Spleen (tissue), 7 donors: ENCODE data around the gene AMN1.

ENCODE experiments used
- CTCF ChIP-seq, 11 experiments: fragments of 200-600 bp in 7 of 11; fragments of 450-650 bp in 4 of 11; sonication (generic) in 4 of 11; IDR thresholded peaks in 8 of 11; conservative IDR thresholded peaks in 3 of 11; 1 replicate in 7 of 11; 2 replicates in 4 of 11; pipeline versions ENCODE4 v1.4.0 to v1.8.0; 2016 to 2021; ENCODE audit warnings: antibody characterized with exemption in 11 of 11, inconsistent platforms in 4 of 11, mild to moderate bottlenecking in 1 of 11
- POLR2AphosphoS5 ChIP-seq, 3 donors: sonication (generic); formaldehyde crosslinking; IDR thresholded peaks; one replicate each; pipeline ENCODE4 v1.5.1; 2017; ENCODE audit warnings: antibody characterized with exemption in 3 of 3
- donor health status: DM: no; HTN: no; CAD: no; lungs with moderate emphysema.
- donor health status: DM: no; HTN: no; CAD: no.
- donor health status: DM: no; HTN: no; CAD: no.

- TF ChIP-seq CTCF (IDR thresholded peaks at IDR 0.05 in 8 of 11, conservative IDR thresholded peaks at IDR 0.05 in 3 of 11) (peak in 1 of 11 experiments; percentile 10), POLR2AphosphoS5 (IDR thresholded peaks at IDR 0.05) (peak in 2 of 3 donors; percentile 19 to 89)
Measured at GRCh38 chr12:31749024-31749704, 20.3 kb upstream of the AMN1 start.
